NCI-H146 treated with DMSO at 0.1 percent for 48 hours (cell line): Measurements from ENCODE around the gene IDH3A.

Source experiments
- DNase-seq: peaks from one replicate; lab custom pipeline; 2025; ENCODE audit not compliant: unreplicated experiment; lab: John Stamatoyannopoulos, UW

IDH3A gene

DNA sequence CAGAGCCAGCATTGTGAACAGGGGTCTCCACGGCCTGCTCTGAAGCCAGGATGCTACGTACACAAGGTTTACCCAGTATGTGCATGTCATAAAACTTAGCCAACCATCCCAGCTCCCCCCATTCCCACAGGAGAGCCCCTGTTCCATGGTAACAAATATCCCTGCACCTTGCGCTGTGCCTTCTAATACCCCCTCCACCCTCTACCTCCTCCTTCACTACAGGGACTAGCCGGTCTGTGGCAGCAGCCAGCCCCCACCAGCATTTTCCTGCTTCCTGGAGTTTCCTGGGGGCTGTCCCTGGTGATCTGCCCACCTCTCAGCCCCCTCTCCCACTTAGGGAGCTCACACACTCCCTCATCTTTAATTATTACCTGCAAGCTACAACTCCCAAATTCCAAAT is 64.8 kb downstream of the IDH3A start:
- DNase-seq = no peak

DNA sequence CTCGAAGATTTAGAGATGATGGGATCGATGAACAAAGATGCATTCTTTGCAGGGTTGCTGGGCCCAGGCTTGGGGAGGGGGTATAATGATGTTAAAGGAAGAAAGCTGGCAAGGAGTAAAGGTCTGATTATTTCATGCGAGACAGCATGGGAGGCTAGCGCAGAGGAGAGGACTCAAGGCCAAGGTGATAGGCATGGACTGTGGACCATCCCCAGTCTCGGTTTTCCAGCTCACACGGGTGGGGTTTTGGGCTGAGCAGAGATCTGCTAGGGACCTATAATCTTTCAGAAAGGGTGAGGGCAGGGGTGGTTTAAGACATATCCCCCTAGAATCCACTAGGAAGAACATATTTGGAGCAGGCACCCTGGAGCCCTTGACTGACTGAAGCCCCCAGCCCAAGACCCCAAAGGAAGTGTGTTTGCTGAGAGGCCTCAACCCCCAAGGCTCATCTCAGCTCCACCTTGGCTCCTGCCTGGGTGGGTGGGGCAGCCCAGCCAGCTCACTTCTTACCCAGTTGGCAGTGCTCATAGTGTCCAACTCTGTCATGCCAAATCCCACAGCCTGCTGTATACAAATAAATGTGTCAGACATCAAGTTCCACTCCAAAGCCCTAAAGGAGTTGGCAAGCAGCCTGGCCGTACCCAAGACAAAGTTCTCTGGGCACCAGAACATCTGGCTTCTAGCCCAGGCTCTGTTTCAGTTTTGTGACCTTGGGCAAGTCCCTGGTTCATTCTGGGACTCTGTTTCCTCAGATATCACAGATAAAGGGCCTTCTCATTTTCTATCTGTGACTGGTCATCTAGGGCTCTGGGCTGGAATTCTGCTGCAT is 67.3 kb downstream of the IDH3A start:
- no peak for DNase-seq

DNA sequence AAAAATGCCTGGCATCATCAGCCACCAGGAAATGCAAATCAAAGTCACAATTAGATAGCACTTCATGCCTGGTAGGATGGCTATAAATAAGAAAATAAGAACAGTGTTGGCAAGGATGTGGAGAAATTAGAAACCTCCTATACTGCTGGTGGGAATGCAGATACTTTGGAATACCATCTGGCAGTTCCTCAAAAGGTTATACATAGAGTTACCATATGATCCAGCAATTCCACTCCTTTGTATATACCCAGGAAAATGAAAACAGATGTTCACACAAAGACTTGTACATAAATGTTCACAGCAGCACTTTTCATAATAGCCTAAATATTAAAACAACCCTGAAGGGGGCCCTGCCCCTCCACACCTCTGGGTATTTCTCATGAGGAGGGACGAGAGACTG is 71.6 kb downstream of the IDH3A start:
- DNase-seq = no peak
